Caco-2 (cell line): ENCODE data around the gene M6PR. TPM values are rescaled to one million over a fixed set of nuclear protein-coding genes. Genes with fewer than 3 reads are reported as not detected.

Experiments used
- BruUV-seq: library from RNA; stranded (reverse); fragments of 400-500 nt; replicated peaks from 2 replicates; lab custom pipeline; 2021; lab: Mats Ljungman, UMichigan
- CTCF ChIA-PET: fragments of 300-600 bp; sonication (Branson Sonifier 250); formaldehyde crosslinking; loops from one replicate; lab custom pipeline; 2022; ENCODE audit warnings: antibody characterized with exemption; lab: Charles Lee
- POLR2A ChIA-PET: fragments of 300-600 bp; sonication (Branson Sonifier 250); formaldehyde crosslinking; loops from one replicate; lab custom pipeline; 2022; ENCODE audit warnings: antibody characterized with exemption; lab: Charles Lee
- DNase-seq, 2 experiments: peaks; one replicate each; pipeline versions ENCODE4 v3.0.0 to v3.0.0-alpha.2; 2020 to 2022
- H3K27me3 ChIP-seq: replicated peaks from 2 replicates; pipeline ENCODE4 v1.6.0; 2011; ENCODE audit warnings: low read length; ENCODE audit not compliant: control insufficient read depth, insufficient read depth
- H3K36me3 ChIP-seq: 2 replicates; pipeline ENCODE4 v1.5.1; 2011; ENCODE audit warnings: low read length; ENCODE audit not compliant: control insufficient read depth, insufficient read depth
- H3K4me1 ChIP-seq: fragments of 250-450 bp; sonication (Bioruptor Pico); 2 replicates; pipeline ENCODE4 v1.5.1; 2020; ENCODE audit warnings: mild to moderate bottlenecking
- H3K4me3 ChIP-seq: 2 replicates; pipeline ENCODE4 v1.5.1; 2011; ENCODE audit warnings: low read depth, mild to moderate bottlenecking, control low read depth, low read length
- H3K9me3 ChIP-seq: fragments of 250-450 bp; sonication (Bioruptor Pico); 2 replicates; pipeline ENCODE4 v1.5.1; 2020; ENCODE audit warnings: mild to moderate bottlenecking, moderate library complexity
- H3K27ac Mint-ChIP-seq: one replicate; pipeline ENCODE4 v1.8.0; 2022; ENCODE audit warnings: mixed read lengths; ENCODE audit not compliant: unreplicated experiment
- H3K27me3 Mint-ChIP-seq: one replicate; pipeline ENCODE4 v1.8.0; 2022; ENCODE audit warnings: mixed read lengths; ENCODE audit not compliant: insufficient read depth, unreplicated experiment
- H3K36me3 Mint-ChIP-seq: one replicate; pipeline ENCODE4 v1.8.0; 2022; ENCODE audit warnings: mild to moderate bottlenecking, mixed read lengths; ENCODE audit not compliant: insufficient read depth, unreplicated experiment
- H3K4me1 Mint-ChIP-seq: one replicate; pipeline ENCODE4 v1.8.0; 2022; ENCODE audit warnings: low read depth, mixed read lengths; ENCODE audit not compliant: unreplicated experiment
- H3K4me3 Mint-ChIP-seq: one replicate; pipeline ENCODE4 v1.8.0; 2022; ENCODE audit warnings: mild to moderate bottlenecking, moderate library complexity, mixed read lengths; ENCODE audit not compliant: unreplicated experiment
- H3K9me3 Mint-ChIP-seq: one replicate; pipeline ENCODE4 v1.8.0; 2022; ENCODE audit warnings: mixed read lengths; ENCODE audit not compliant: unreplicated experiment
- intact Hi-C: fragments of 100-400 bp; cut with micrococcal nuclease; formaldehyde crosslinking; loops from one replicate; pipeline ENCODE4 v1.10.0; 2022; ENCODE audit not compliant: unreplicated experiment
- total RNA-seq: library from RNA; stranded (reverse); gene quantifications from 2 replicates; pipeline ENCODE4 v1.2.3, GENCODE V29; 2022
- TF ChIP-seq, protein P1 (sequence below), 2 experiments: fragments of 200-600 bp in 1 of 2; IDR thresholded peaks; 1 replicate in 1 of 2; 2 replicates in 1 of 2; pipeline versions ENCODE4 v1.5.1 to v1.8.0; 2011 to 2022; ENCODE audit warnings: antibody characterized with exemption in 1 of 2, control low read depth in 1 of 2, inconsistent platforms in 1 of 2, low read depth in 1 of 2, low read length in 1 of 2, mild to moderate bottlenecking in 1 of 2, moderate library complexity in 1 of 2; ENCODE audit not compliant: insufficient read depth in 1 of 2, severe bottlenecking in 1 of 2, unreplicated experiment in 1 of 2

M6PR gene
- total RNA-seq, 1 experiment from 2014 or later = 310 TPM

DNA sequence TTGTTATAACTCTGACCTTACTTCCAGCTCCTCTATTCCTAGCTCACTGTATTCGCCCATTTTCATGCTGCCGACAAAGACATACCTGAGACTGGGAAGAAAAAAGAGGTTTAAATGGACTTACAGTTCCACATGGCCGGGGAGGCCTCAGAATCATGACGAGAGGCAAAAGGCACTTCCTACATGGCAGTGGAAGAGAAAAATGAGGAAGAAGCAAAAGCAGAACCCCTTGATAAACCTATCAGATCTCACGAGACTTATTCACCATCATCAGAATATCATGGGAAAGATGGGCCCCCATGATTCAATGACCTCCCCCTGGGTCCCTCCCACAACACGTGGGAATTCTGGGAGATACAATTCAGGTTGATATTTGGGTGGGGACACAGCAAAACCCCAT, 49.6 kb downstream of the M6PR start:
- no peaks in the 10 kb centered on the region; the same call in 1 of the 2 replicates for H3K36me3 ChIP-seq
- Mint-ChIP-seq H3K4me1 (no peaks in the 10 kb centered on the region), H3K36me3 (no peaks in the 10 kb centered on the region), H3K9me3 (no peaks in the 10 kb centered on the region), H3K27me3 (peaks cover 14% of the 10 kb centered on the region), H3K27ac (no peak overlapping the region), H3K4me3 (no peak overlapping the region)
- no peaks in the 10 kb centered on the region for H3K4me1 ChIP-seq
- POLR2A ChIA-PET = no interaction called here
- CTCF ChIA-PET = no interaction called here
- DNase-seq = no peak
- intact Hi-C loops = no loop called here
- TF ChIP-seq, protein P1, sequence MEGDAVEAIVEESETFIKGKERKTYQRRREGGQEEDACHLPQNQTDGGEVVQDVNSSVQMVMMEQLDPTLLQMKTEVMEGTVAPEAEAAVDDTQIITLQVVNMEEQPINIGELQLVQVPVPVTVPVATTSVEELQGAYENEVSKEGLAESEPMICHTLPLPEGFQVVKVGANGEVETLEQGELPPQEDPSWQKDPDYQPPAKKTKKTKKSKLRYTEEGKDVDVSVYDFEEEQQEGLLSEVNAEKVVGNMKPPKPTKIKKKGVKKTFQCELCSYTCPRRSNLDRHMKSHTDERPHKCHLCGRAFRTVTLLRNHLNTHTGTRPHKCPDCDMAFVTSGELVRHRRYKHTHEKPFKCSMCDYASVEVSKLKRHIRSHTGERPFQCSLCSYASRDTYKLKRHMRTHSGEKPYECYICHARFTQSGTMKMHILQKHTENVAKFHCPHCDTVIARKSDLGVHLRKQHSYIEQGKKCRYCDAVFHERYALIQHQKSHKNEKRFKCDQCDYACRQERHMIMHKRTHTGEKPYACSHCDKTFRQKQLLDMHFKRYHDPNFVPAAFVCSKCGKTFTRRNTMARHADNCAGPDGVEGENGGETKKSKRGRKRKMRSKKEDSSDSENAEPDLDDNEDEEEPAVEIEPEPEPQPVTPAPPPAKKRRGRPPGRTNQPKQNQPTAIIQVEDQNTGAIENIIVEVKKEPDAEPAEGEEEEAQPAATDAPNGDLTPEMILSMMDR (IDR thresholded peaks at IDR 0.05; ENCODE audit: insufficient read depth in 1 of 2, low read depth in 1 of 2, low read length in 1 of 2, severe bottlenecking in 1 of 2, unreplicated experiment in 1 of 2) = no peak
- H3K9me3 ChIP-seq = no peaks in the 10 kb centered on the region; the same call in none of the 2 replicates
- no peak overlapping the region for H3K4me3 ChIP-seq
- 0 out of 2 replicates have a peak, but pooled peaks cover 1% of the 10 kb centered on the region for H3K27me3 ChIP-seq
- no TSS peak for BruUV-seq

DNA sequence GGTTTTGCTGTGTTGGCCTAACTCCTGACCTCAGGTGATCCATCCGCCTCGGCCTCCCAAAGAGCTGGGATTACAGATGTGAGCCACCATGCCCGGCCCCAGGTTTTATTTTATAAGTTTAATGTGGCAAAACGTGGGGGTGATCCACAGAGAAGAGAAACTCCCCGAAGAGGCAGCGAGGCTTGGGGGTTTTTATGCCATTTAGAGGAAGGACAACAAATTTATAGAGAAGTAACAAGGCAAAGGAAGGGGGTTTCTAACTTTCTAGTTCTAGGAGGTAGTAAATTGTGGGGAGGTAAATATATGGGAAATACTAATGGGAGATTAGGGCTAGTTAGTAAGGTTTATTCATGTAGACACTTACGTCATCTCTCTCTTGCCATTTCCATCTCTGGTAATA, 52.4 kb downstream of the M6PR start:
- TF ChIP-seq, protein P1 (IDR thresholded peaks at IDR 0.05; ENCODE audit: insufficient read depth in 1 of 2, low read depth in 1 of 2, low read length in 1 of 2, severe bottlenecking in 1 of 2, unreplicated experiment in 1 of 2) = no peak
- ChIA-PET POLR2A (no interaction called here), CTCF (no interaction called here)
- Histone ChIP-seq H3K36me3 (no peaks in the 10 kb centered on the region; the same call in 1 of the 2 replicates), H3K9me3 (no peaks in the 10 kb centered on the region; the same call in none of the 2 replicates), H3K27me3 (no peaks in the 10 kb centered on the region), H3K4me3 (no peak overlapping the region), H3K4me1 (no peaks in the 10 kb centered on the region)
- Mint-ChIP-seq H3K4me1 (no peaks in the 10 kb centered on the region), H3K27ac (no peak overlapping the region), H3K36me3 (no peaks in the 10 kb centered on the region), H3K9me3 (no peaks in the 10 kb centered on the region), H3K27me3 (peaks cover 4% of the 10 kb centered on the region), H3K4me3 (no peak overlapping the region)
- DNase-seq = no peak
- intact Hi-C loops = no loop called here
- BruUV-seq = no TSS peak

DNA sequence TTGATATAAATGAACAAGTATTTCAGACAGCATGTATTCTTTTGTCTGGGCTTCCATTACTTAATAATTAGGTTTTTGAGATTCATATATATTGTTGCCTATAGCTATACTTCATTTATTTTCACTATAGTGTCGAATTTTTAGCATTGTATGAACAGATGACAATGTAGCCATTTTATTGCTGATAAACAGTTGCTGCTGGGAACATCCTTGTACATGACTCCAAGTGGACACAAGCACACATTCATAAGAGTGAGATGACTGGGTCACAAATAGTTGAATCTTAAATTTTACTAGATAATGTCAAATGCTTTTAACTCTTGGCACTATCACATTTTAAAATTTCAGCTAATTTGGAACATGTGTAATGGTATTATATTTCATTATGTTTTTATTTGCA, 54.5 kb downstream of the M6PR start:
- H3K27me3 Mint-ChIP-seq = peaks cover 6% of the 10 kb centered on the region
- no peak overlapping the region for H3K4me3 ChIP-seq
- no peaks in the 10 kb centered on the region; the same call in 1 of the 2 replicates for H3K9me3 ChIP-seq
- peaks cover 6% of the 10 kb centered on the region for H3K4me1 Mint-ChIP-seq
- TF ChIP-seq, protein P1 (IDR thresholded peaks at IDR 0.05; ENCODE audit: insufficient read depth in 1 of 2, low read depth in 1 of 2, low read length in 1 of 2, severe bottlenecking in 1 of 2, unreplicated experiment in 1 of 2) = no peak
- ChIA-PET CTCF (no interaction called here), POLR2A (no interaction called here)
- DNase-seq = no peak
- H3K4me3 Mint-ChIP-seq = no peak overlapping the region
- no peaks in the 10 kb centered on the region for H3K36me3 Mint-ChIP-seq
- H3K36me3 ChIP-seq = no peaks in the 10 kb centered on the region; the same call in 1 of the 2 replicates
- H3K27me3 ChIP-seq = no peaks in the 10 kb centered on the region
- intact Hi-C loops = no loop called here
- H3K27ac Mint-ChIP-seq = no peak overlapping the region
- no TSS peak for BruUV-seq
- H3K9me3 Mint-ChIP-seq = no peaks in the 10 kb centered on the region
- 0 out of 2 replicates have a peak, but pooled peaks cover 3% of the 10 kb centered on the region for H3K4me1 ChIP-seq
